Measurements from ENCODE around the gene C1QTNF3.
A peak's percentile ranks its signal among the peaks of the same experiment; 100 is the strongest.

C1QTNF3 gene

DNA sequence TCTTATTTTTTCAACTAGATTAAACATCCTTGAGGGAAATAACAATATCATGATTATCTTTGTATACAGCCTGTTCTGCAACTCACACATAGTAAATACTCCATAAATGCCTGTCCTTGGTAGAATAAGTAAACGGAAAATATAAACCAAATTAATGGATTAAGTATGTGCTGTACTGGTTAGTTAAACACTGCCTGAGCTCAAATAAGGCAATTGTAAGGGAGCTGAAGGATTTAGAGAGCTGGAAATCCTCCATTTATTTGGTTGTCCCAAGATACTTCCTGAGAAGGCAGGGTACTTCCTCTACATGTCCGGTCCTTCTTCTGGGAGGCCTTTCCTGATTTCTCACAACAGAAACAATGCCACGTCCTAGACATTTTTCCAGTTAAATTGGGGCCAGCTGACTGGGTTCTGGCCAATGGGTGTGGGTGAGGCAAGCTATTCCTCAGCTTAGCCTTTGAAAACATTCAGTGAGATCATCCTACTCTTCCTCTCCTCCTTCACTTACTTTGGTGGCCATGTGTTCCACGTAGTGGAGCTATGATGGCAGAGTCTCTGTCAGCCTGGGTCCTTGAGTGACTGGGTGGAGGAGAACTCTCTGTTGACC is 8.5 kb upstream of the C1QTNF3 start:
- no peak overlapping the region for H3K27ac ChIP-seq (ENCODE audit: low read length)
- no peak overlapping the region for H3K9ac ChIP-seq (ENCODE audit: low read length in 2 of 2)
- H3K27me3 ChIP-seq (ENCODE audit: control insufficient read depth in 1 of 2, insufficient read depth in 2 of 2, low read length in 2 of 2), result no peaks in the 10 kb centered on the region
- no peak overlapping the region for H3K4me3 ChIP-seq (ENCODE audit: low read length in 2 of 2)
- peaks cover 5% of the 10 kb centered on the region for H3K4me1 ChIP-seq (ENCODE audit: control insufficient read depth, insufficient read depth, low read length)
- no peaks in the 10 kb centered on the region for H3K9me3 ChIP-seq (ENCODE audit: control insufficient read depth in 2 of 2, low read length in 2 of 2)
- peaks cover 0 to 2% of the 10 kb centered on the region in 2 donors for H3K36me3 ChIP-seq (ENCODE audit: control insufficient read depth in 2 of 2, insufficient read depth in 2 of 2, low read length in 2 of 2)

DNA sequence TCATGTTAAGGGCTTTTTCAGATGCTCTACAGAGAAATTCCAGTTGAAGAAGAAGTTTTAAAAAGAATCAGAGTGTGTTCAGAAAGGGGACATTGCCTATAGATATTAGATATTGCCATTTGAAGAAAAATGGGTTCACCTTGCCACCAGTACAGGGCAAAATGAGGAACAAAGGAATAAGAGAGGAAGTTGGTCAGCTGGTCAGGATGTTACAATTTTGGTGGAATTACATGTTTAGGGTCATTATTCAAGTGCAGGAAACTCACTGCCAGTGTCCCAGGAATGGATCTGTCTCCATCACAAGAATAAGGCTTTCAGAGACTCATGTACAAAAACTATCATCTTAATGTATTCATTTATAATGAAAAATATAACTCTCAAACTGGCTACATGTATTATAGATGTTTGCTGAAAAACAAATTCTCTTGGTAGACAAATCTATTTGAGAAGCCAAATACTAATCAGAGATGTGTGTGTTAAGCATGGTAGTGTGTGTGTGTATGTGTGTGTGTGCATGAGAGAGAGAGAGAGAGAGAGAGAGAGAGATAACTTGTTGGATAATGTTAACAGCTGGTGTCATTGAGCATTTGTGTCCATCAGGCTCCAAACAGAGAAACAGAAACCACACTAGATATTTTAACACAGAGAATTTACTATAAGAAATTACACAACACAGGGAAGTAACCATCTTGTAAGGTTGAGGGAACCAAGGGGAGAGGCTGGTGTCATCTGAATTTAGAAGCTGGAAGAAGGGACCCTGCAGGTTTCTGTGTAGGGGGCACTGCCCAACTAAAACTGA is 5.0 kb upstream of the C1QTNF3 start:
- Histone ChIP-seq H3K9me3 (ENCODE audit: control insufficient read depth in 2 of 2, low read length in 2 of 2) (no peaks in the 10 kb centered on the region), H3K4me1 (ENCODE audit: control insufficient read depth, insufficient read depth, low read length) (peaks cover 31% of the 10 kb centered on the region), H3K4me3 (ENCODE audit: low read length in 2 of 2) (no peak overlapping the region), H3K9ac (ENCODE audit: low read length in 2 of 2) (no peak overlapping the region), H3K27me3 (ENCODE audit: control insufficient read depth in 1 of 2, insufficient read depth in 2 of 2, low read length in 2 of 2) (no peaks in the 10 kb centered on the region), H3K27ac (ENCODE audit: low read length) (no peak overlapping the region), H3K36me3 (ENCODE audit: control insufficient read depth in 2 of 2, insufficient read depth in 2 of 2, low read length in 2 of 2) (peaks cover 0 to 2% of the 10 kb centered on the region in 2 donors)

DNA sequence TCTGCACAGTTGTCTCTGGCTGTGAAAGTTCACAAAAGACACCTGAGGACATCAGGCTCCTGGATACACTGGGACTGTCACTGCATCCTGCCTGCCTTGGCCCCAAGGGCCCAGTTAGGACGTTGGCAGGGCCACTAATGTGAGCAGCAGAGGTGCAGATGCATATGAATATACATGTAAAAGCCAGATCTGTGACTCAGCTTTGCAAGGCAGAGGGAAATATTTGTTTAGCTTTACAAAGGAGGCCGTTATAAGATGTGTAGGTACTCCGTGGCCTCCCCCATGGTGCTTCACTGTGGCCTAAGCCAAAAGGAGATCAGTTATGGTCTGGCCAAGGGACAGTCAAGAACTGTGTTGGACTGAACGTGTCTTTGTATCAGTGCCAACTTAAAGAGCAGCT is 4.1 kb upstream of the C1QTNF3 start:
- Histone ChIP-seq H3K27me3 (ENCODE audit: control insufficient read depth in 1 of 2, insufficient read depth in 2 of 2, low read length in 2 of 2) (no peaks in the 10 kb centered on the region), H3K4me3 (ENCODE audit: low read length in 2 of 2) (no peak overlapping the region), H3K27ac (ENCODE audit: low read length) (no peak overlapping the region), H3K9me3 (ENCODE audit: control insufficient read depth in 2 of 2, low read length in 2 of 2) (no peaks in the 10 kb centered on the region), H3K4me1 (ENCODE audit: control insufficient read depth, insufficient read depth, low read length) (peaks cover 37% of the 10 kb centered on the region), H3K36me3 (ENCODE audit: control insufficient read depth in 2 of 2, insufficient read depth in 2 of 2, low read length in 2 of 2) (peaks cover 0 to 2% of the 10 kb centered on the region in 2 donors), H3K9ac (ENCODE audit: low read length in 2 of 2) (no peak overlapping the region)

DNA sequence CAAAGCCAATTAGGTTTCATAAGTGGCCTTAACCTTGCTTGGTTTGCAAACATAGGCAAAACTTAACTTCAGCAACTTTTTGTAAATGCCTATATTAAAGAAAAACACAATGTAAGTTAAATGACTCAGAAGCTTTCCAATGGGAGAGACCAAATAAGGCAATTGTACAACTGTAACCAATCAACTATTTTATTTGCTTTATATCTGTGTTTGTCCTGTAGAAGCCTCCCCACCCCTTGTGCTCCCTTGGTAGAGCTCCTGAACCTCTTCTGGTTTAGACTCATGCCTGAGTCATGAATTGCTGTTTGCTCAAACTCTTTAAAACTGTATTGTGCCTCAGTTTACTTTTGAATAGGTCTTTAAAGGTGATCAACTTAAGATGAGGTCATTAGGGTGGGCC is 3.0 kb upstream of the C1QTNF3 start:
- Histone ChIP-seq H3K36me3 (ENCODE audit: control insufficient read depth in 2 of 2, insufficient read depth in 2 of 2, low read length in 2 of 2) (peaks cover 0 to 2% of the 10 kb centered on the region in 2 donors), H3K4me1 (ENCODE audit: control insufficient read depth, insufficient read depth, low read length) (peaks cover 37% of the 10 kb centered on the region), H3K27me3 (ENCODE audit: control insufficient read depth in 1 of 2, insufficient read depth in 2 of 2, low read length in 2 of 2) (no peaks in the 10 kb centered on the region), H3K27ac (ENCODE audit: low read length) (no peak overlapping the region), H3K4me3 (ENCODE audit: low read length in 2 of 2) (no peak overlapping the region), H3K9me3 (ENCODE audit: control insufficient read depth in 2 of 2, low read length in 2 of 2) (no peaks in the 10 kb centered on the region), H3K9ac (ENCODE audit: low read length in 2 of 2) (no peak overlapping the region)

DNA sequence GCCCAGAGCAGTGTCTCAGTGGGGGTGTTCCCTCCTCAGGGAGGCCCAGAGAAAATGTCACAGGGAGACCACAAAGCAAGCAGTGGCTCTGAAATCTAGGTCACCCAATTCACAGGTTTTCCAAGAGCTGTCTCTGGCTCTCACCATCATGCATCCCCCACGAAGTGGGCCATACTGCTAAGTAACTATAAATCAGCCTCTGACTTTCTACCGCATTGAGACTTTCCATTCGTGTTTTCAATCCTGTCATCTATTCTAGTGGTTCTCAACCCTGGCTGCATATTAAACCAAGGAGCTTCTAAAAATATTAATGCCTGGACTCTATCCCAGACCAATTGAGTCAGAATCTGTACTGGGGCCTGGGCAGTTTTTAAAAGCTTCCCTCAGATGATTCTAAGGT is 2.0 kb upstream of the C1QTNF3 start:
- H3K36me3 ChIP-seq (ENCODE audit: control insufficient read depth in 2 of 2, insufficient read depth in 2 of 2, low read length in 2 of 2), result peaks cover 0 to 2% of the 10 kb centered on the region in 2 donors
- H3K4me3 ChIP-seq (ENCODE audit: low read length in 2 of 2), result no peak overlapping the region
- no peak overlapping the region for H3K9ac ChIP-seq (ENCODE audit: low read length in 2 of 2)
- H3K27me3 ChIP-seq (ENCODE audit: control insufficient read depth in 1 of 2, insufficient read depth in 2 of 2, low read length in 2 of 2), result no peaks in the 10 kb centered on the region
- peaks cover 37% of the 10 kb centered on the region for H3K4me1 ChIP-seq (ENCODE audit: control insufficient read depth, insufficient read depth, low read length)
- H3K27ac ChIP-seq (ENCODE audit: low read length), result peak overlapping the region; percentile 46
- no peaks in the 10 kb centered on the region for H3K9me3 ChIP-seq (ENCODE audit: control insufficient read depth in 2 of 2, low read length in 2 of 2)

DNA sequence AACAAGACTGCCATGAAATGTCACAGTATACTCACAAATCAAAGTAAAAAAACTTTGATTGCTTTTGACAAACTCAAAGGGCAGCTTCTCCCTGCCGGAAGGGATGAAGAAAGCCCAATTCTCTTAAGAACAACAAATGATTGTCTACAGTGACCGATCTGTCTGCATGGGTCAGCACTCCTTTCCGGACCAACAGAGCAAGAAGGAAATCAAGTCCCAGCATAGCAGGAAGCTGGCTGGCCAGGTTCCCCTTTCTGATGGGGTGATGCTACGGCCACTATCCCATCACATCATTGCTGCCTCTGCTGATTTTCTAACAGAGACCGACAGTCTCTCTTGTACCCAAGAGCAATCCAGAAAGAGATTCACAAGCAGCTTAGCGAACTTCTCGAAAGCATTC is 692 bp downstream of the C1QTNF3 start:
- H3K9me3 ChIP-seq (ENCODE audit: control insufficient read depth in 2 of 2, low read length in 2 of 2), result no peaks in the 10 kb centered on the region
- peak overlapping the region; percentile 55 for H3K27ac ChIP-seq (ENCODE audit: low read length)

DNA sequence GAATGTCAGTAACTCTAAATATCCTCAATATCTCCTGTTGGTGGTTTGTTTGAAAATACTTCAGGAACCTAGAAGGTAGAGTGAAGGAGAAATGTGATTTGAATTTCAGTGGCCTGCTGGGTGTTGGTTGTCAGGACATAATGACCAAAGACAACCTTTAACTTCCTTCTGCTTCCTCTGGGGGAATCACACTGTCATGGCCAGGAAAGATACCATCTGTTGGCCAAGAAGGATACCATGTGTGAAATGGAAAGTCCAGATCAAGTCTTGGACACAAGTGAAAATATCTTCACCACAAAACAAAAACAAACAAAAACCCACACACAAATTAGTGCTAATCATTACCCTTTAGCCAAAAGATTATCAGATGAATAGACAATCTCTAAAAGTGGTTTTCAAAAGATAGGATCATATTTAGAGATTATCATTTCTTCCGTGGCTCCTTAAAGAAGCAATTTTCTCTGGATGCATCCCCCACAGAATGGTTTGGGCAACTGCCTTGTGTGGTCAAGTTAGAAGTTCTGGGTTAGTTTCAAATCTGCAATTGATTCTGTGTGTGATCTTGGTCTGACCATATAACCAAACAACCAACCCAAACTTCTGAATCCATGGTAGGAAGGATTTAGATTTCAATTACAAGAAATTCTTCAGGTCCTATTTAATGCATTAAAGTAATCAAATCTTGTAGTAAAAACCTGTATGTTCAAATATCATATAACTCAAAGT is 1.6 kb downstream of the C1QTNF3 start:
- H3K9me3 ChIP-seq (ENCODE audit: control insufficient read depth in 2 of 2, low read length in 2 of 2), result no peaks in the 10 kb centered on the region
- no peaks in the 10 kb centered on the region for H3K27me3 ChIP-seq (ENCODE audit: control insufficient read depth in 1 of 2, insufficient read depth in 2 of 2, low read length in 2 of 2)
- no peak overlapping the region for H3K9ac ChIP-seq (ENCODE audit: low read length in 2 of 2)
- no peak overlapping the region for H3K27ac ChIP-seq (ENCODE audit: low read length)
- H3K36me3 ChIP-seq (ENCODE audit: control insufficient read depth in 2 of 2, insufficient read depth in 2 of 2, low read length in 2 of 2), result no peaks in the 10 kb centered on the region
- peaks cover 40% of the 10 kb centered on the region for H3K4me1 ChIP-seq (ENCODE audit: control insufficient read depth, insufficient read depth, low read length)
- H3K4me3 ChIP-seq (ENCODE audit: low read length in 2 of 2), result no peak overlapping the region

More for the DNA sequence above, 692 bp downstream of the C1QTNF3 start:
- H3K4me3 ChIP-seq (ENCODE audit: low read length in 2 of 2), result peak overlapping the region; percentile 42 to 68
- H3K27me3 ChIP-seq (ENCODE audit: control insufficient read depth in 1 of 2, insufficient read depth in 2 of 2, low read length in 2 of 2), result no peaks in the 10 kb centered on the region
- no peaks in the 10 kb centered on the region for H3K36me3 ChIP-seq (ENCODE audit: control insufficient read depth in 2 of 2, insufficient read depth in 2 of 2, low read length in 2 of 2)
- no peak overlapping the region for H3K9ac ChIP-seq (ENCODE audit: low read length in 2 of 2)
- peaks cover 41% of the 10 kb centered on the region for H3K4me1 ChIP-seq (ENCODE audit: control insufficient read depth, insufficient read depth, low read length)

DNA sequence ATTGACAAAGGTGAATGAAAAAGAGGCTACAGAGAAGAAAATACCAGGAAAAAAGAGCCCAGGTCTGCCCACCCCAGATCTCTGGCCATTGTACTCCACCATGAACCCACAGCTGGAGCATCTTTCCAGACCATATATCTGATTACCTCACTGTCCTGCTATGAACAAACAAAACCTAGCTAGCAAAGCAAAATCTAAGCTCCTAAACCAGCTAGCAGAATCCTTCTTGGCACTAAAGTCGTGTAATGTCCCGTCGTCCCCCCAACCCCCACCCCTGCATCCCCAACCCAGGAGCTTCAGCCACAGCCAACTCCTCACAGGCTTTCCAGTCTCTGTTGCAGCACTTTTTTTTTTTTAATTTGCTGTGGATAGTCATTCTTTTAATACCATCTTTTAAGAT is 2.5 kb downstream of the C1QTNF3 start:
- Histone ChIP-seq H3K9ac (ENCODE audit: low read length in 2 of 2) (no peak overlapping the region), H3K4me3 (ENCODE audit: low read length in 2 of 2) (no peak overlapping the region), H3K9me3 (ENCODE audit: control insufficient read depth in 2 of 2, low read length in 2 of 2) (no peaks in the 10 kb centered on the region), H3K27me3 (ENCODE audit: control insufficient read depth in 1 of 2, insufficient read depth in 2 of 2, low read length in 2 of 2) (no peaks in the 10 kb centered on the region), H3K4me1 (ENCODE audit: control insufficient read depth, insufficient read depth, low read length) (peaks cover 33% of the 10 kb centered on the region), H3K36me3 (ENCODE audit: control insufficient read depth in 2 of 2, insufficient read depth in 2 of 2, low read length in 2 of 2) (no peaks in the 10 kb centered on the region), H3K27ac (ENCODE audit: low read length) (no peak overlapping the region)

DNA sequence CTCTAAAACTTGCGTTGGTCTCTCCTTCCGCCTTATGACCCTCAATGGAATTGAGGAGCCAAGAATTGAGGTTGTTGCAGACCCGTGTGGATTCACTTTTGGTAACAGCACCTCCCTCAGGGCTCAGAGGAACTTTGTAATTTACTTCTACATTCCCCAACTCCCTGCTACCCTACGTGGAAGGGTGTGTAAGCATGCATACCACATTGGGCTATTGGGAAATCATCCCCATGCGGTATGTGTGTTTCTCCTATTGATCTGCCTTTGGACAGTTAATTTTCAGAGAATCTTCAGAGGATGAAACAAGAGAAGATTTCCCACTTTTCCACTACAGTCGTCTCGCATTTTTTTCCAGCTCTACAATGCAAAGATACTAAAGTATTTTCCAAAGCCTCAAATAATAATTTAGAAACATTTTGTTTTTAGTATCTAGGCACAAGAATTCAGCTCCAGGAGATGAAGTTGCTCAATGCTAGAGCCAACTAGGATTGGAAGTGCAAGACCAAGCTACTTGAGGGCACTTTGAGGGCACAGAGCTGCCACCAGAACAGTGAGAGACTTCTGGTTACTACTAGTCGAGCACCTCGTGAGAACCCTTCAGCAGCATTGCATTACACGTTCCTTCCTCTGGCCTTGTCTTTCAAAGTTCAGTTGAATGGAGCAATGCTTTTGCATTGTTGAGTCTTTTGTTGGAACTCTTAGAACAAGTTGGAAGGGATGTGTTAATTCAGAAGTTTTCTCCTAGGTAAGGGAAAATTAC is 3.4 kb downstream of the C1QTNF3 start:
- H3K27me3 ChIP-seq (ENCODE audit: control insufficient read depth in 1 of 2, insufficient read depth in 2 of 2, low read length in 2 of 2), result no peaks in the 10 kb centered on the region
- no peak overlapping the region for H3K9ac ChIP-seq (ENCODE audit: low read length in 2 of 2)
- no peak overlapping the region for H3K4me3 ChIP-seq (ENCODE audit: low read length in 2 of 2)
- no peaks in the 10 kb centered on the region for H3K9me3 ChIP-seq (ENCODE audit: control insufficient read depth in 2 of 2, low read length in 2 of 2)
- no peak overlapping the region for H3K27ac ChIP-seq (ENCODE audit: low read length)
- H3K4me1 ChIP-seq (ENCODE audit: control insufficient read depth, insufficient read depth, low read length), result peaks cover 26% of the 10 kb centered on the region
- H3K36me3 ChIP-seq (ENCODE audit: control insufficient read depth in 2 of 2, insufficient read depth in 2 of 2, low read length in 2 of 2), result peaks cover under 1 to 5% of the 10 kb centered on the region in 2 donors

DNA sequence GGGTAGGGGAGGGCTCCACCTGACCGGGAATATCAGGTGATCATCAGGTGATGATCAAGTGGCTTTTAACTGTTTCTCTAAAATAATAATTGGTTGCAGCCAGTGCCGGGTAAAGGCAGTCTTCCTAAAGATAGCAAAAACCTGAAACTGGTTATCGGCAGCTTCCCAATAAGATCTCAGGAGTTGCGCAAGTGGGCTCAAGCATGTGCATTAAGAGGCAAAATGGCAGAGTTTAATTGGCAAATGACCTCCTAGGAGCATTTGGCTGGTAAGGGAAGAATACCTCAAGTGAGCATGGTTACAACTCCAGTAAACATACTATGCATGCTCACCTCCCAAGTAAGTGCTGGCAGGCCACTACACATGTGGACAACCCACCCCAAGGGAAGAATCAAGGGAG is 4.2 kb downstream of the C1QTNF3 start:
- Histone ChIP-seq H3K27ac (ENCODE audit: low read length) (no peak overlapping the region), H3K36me3 (ENCODE audit: control insufficient read depth in 2 of 2, insufficient read depth in 2 of 2, low read length in 2 of 2) (peaks cover 3 to 5% of the 10 kb centered on the region in 2 donors), H3K9ac (ENCODE audit: low read length in 2 of 2) (no peak overlapping the region), H3K27me3 (ENCODE audit: control insufficient read depth in 1 of 2, insufficient read depth in 2 of 2, low read length in 2 of 2) (no peaks in the 10 kb centered on the region), H3K9me3 (ENCODE audit: control insufficient read depth in 2 of 2, low read length in 2 of 2) (no peaks in the 10 kb centered on the region), H3K4me3 (ENCODE audit: low read length in 2 of 2) (no peak overlapping the region), H3K4me1 (ENCODE audit: control insufficient read depth, insufficient read depth, low read length) (peaks cover 19% of the 10 kb centered on the region)
